NOMO-1 treated with DMSO at 0.1 percent for 48 hours (cell line): ENCODE data around the gene VSX2.

ENCODE experiments used
- DNase-seq: peaks from one replicate; lab custom pipeline; 2025; ENCODE audit not compliant: unreplicated experiment; lab: John Stamatoyannopoulos, UW

The VSX2 gene

DNA sequence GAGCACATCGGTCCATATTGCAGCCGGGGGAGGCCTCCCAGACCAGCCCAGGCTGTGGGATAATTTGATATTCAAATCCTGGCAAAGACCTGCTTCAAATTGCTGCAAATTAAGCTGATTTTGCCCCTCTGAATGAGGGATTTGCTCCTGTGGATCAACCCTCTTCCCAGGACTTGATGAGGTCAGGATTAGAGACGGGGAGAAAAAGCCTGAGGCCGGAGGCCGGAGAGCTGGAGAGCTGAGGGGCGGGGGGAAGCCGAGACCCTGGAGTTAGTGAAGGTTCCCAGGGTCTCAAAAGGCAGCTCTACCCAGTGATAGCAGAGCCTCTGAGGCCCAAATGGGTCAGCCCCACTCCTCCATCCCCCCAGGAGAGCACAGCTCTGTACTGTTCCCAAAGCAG, 17.5 kb upstream of the VSX2 start:
- DNase-seq, result no peak

DNA sequence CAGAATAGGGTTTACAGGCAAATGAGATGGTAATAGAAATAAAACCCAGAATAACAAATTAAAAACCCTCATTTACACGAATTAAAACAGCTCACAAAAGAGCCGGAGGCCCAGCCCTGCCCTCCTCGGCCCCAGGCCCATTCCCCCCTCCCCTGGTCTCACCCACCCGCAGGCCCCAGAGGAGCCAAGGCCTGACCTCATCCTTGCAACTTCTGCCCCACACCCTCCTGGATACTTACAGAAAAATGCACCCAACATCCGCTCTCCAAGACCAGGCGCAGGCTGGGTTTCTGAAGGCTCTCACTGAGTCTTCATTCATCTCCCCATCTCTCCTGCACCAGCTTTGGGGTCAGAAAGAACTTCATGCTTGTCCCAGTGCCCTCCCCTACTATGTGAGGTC, 16.2 kb upstream of the VSX2 start:
- no peak for DNase-seq

DNA sequence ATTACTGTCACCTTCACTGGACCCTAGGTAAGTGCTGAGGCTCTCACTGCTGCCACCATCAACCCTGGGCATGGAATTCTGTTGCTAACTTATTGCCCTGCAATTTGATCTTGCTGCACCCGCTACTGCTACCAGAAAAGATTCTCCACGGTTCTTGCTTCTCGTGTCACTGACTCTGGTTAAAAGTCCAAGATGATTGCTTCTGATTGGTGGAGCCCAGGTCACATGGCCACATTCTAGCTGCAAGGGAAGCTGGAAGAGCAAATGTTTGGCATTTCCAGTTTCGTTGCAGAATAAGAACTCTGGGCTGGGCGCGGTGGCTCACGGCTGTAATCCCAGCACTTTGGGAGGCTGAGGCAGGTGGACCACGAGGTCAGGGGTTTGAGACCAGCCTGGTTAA, 7.5 kb upstream of the VSX2 start:
- DNase-seq, result no peak

- no peak for DNase-seq
Measured at GRCh38 chr14:74235017-74235416, 4.2 kb upstream of the VSX2 start.

GRCh38 chr14:74237441-74237840, 1.8 kb upstream of the VSX2 start:
- DNase-seq, result no peak

- DNase-seq, result no peak
Measured at GRCh38 chr14:74239848-74240793, 872 bp downstream of the VSX2 start.

DNA sequence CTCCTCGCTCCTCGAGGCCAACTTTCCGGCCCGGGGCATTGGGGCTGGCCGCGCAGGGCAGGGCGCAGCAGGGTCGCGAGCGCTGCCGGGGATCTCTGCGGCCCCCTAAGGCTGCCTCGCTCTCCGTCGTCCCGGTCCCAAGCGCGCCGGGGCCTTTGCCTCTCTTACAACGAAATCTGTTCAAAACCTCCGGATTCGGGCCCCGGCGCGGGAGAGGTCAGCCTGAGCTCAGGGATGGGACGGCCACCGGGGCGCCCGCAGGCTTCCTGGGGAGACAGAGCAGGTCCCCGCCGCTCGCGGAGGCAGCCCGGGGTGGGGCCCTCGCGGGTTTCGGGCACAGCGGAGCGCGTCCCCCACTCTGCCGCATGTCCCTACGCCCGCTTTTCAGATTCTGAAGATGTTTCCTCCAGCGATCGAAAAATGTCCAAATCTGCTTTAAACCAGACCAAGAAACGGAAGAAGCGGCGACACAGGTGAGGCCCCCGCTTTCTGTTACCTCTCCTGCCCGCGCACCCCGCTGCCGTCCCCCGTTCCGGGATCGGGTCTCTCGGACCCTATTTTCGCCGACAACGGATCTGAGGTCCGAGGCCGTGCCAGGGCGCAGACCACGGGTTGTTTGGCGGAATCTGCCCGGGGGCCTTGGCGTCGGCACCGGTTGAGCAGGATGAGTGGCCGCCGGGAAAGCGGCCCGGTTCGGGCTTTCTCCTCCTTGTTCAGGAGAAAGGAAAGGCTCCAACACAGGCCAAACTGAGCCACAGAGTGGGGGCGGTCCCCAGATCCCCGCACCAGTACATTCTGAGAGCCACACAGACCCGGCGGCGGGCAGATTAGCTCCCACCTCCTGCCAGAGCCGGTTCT, 1.8 kb downstream of the VSX2 start:
- no peak for DNase-seq

- DNase-seq, result no peak
Measured at GRCh38 chr14:74241652-74242017, 2.4 kb downstream of the VSX2 start.

DNA sequence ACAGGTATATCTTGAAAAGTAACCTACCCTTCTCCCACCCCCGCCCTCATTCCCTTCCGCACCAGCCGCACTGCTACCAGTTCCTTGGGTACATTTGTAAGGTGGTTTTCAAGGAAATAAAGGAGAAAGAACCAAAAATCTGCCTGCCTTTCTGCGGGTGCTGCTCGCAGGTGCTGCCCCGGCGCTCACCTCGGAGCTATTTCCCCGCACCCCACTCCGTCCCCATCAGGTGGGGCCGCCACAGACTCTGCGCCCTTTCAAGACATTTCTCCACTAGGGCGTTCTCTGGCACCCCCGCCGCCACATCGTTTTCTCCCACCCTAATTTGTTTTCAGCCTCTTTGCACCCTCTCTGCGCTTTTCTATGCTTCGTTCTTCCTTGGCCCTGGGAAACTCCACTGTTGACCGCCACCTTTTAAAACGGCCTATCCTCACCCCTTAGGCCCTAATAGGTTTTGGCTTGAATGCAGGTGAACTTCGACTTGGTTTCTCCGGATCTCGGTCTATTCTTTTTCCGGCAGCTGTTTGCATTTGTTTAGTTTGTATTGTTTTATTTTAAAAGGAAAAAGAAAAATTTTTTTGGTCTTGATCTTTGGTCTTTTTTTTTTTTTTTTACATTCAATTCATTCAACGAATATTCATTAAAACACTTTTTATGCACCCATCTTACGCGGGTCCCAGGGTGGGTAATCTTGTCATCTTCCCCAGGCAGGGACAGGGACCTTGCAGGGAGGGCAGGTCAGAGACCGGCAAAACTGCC, 3.0 kb downstream of the VSX2 start:
- no peak for DNase-seq

GRCh38 chr14:74242780-74243042, 3.5 kb downstream of the VSX2 start:
- DNase-seq, result no peak

DNA sequence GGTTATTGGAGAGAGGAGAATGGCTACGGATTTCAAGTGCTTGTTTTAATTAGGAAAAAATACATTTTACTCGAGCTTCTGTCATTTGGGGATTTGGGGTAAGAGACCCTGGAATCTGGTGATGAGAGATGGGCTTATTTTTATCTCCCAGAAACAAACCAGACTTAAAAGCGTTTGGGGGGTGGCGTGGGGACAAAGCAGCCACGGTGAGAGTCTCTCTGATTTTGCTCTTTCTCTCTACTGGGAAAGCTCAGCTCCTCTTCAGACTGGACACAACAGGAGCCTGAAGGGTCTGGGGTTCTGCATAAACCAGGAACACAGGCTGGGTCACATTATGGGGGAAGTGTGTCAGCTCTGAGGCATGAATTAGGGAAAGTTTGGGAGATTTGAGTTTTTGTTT, 3.8 kb downstream of the VSX2 start:
- no peak for DNase-seq

DNA sequence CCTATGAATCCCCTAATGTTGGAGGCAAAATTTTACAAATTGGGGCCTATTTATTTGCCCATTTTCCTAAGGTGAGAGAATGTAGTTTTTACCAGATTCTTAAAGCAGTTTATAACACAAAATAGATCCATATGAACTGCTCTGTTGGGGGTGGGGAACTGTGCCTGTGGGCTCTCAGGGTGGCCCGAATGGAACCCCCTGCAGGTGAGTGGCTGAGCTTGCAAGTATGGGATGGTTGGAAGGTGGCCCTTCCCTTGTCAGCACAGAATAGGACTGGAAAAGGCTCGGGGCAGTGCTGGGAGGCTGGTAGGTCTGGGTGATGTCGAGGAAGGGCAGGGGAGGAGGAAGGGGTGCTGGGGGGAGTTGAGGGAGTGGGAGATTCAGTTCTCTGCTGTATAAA, 4.9 kb downstream of the VSX2 start:
- DNase-seq, result no peak

GRCh38 chr14:74245292-74245691, 6.0 kb downstream of the VSX2 start:
- no peak for DNase-seq

- DNase-seq, result no peak
Measured at GRCh38 chr14:74246542-74246941, 7.3 kb downstream of the VSX2 start.

- no peak for DNase-seq
Measured at GRCh38 chr14:74248017-74248416, 8.8 kb downstream of the VSX2 start.

DNA sequence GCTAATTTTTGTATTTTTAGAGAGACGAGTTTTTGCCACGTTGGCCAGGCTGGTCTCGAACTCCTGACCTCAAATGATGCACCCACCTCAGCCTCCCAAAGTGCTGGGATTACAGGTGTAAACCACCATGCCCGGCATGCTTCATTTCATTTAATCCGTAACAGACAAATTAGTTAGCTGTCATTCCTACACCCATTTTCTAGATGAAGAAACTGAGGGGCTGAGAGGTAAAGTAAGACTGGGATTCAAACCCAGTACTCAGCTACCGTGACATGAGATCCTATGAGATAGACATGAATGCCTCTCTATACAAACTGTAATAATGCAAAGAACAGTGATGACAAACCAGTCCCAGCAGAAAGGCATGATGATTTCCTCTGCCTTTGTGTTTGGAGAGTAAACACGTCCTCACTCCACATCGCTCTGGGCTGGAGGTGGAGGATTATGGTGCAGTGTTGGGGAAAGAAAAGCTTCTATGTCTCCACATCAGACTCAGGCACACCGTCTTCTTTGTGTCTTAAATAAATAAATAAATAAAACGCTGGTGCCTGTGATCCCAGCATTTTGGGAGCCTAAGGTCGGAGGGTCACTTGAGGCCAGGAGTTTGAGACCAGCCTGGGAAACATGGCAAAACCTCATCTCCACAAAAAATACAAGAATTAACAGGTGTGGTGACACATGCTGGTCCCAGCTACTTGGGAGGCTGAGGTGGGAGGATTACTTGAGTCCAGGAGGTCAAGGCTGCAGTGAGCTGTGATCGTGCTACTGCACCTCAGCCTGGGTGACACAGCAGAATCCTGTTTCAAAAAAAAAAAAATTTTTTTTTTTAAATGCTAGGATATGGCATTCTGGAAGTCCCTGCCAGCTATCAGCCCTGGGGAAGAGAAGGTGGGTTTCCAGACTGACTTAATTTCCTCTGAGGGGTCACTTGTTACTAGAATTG, 10.5 kb downstream of the VSX2 start:
- DNase-seq, result no peak

DNA sequence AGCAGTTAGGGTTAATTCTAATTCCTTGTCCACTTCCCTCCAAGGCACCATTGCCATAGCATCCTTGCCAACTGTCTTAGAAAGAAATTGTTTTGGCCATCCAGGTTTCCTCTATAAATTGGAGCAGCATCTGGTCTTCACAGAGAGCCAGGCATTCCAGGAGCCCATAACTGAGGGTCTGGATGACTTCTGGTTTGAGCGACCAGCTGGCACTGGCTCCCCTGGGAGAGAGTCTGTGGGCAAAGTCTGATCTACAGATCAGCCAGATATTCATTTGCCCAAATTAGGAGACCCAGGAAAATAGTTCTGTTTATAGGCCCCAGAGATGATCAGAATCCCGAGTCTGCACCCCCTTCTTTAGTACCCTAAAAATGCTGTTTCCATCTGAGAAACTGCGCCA, 16.0 kb downstream of the VSX2 start:
- no peak for DNase-seq

DNA sequence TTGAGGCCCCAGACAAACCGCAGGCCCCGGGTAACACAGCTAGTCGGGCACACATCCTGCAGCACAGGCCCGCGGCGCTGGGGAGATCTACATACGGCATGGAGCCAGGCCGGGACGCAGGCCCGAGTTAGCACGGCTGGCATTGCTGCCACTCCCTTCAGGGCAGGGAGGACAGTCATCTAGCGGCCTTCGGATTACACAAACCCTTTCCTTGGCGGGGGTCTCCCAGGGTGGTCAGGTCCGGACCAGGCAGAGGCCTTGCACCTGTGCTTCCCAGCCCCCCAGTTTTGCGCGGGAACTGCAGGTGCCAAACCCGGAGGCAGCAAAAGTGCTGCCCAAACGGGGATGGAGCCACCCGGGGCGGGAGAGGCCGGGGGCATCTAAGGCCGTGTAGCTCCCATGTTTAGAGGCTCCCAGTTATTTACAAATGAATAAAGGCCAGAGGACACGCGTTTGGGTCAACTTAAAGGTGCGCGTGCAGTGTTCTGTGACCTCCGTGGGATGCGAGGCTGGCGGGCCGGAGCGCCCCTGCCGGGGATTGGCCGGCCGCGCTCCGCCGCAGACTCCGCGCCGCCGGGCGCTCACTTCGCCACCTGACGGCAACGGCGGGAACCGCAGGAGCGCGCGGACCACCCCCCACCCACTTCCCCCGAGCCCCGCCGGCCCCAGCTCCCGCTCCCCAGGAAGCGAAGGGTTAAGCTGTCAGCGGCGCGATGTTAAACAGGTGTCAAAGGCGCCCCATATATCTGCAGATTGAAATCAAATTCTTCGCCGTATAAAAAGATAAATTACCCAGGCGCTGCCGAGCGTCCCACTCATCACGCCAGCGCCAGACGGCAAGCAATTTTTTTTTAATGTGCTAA, 18.1 kb downstream of the VSX2 start:
- peak; percentile 14 for DNase-seq

GRCh38 chr14:74257941-74258763, 18.9 kb downstream of the VSX2 start:
- no peak for DNase-seq
